ENCODE measurements around the gene FGF14. TPM values are rescaled to one million over a fixed set of nuclear protein-coding genes. Genes with fewer than 3 reads are reported as not detected.

Gene FGF14
- total and polyA plus RNA-seq, 2 donors (not counting 3 experiments of a cell fraction or from before 2014, with no cell fraction given), result not detected

- no peak for FAIRE-seq
- intact Hi-C loops (cut with micrococcal nuclease), result no loop called here
Measured at GRCh38 chr13:101845245-101846020, 556.4 kb downstream of the FGF14 start.

More at GRCh38 chr13:101845245-101846020, 556.4 kb downstream of the FGF14 start:
- TF ChIP-seq FOS (IDR thresholded peaks at IDR 0.05; ENCODE audit: borderline replicate concordance, insufficient read depth, low read length) (no peak), JUN (IDR thresholded peaks at IDR 0.05; ENCODE audit: borderline replicate concordance, insufficient read depth, insufficient read length, low read depth) (no peak), GATA2 (IDR thresholded peaks at IDR 0.05; ENCODE audit: insufficient read depth, insufficient read length, low read depth, low read length) (no peak), POLR2A (IDR thresholded peaks at IDR 0.05; ENCODE audit: low read depth, low read length) (no peak), EZH2 (IDR thresholded peaks at IDR 0.05; ENCODE audit: borderline replicate concordance, low read depth, low read length, severe bottlenecking) (no peak), MYC (IDR thresholded peaks at IDR 0.05; ENCODE audit: low read depth, low read length) (no peak), POLR2AphosphoS5 (IDR thresholded peaks at IDR 0.05; ENCODE audit: insufficient read depth, low read depth, low read length) (no peak), MAX (IDR thresholded peaks at IDR 0.05; ENCODE audit: insufficient read depth, insufficient read length) (no peak), CTCF (IDR thresholded peaks at IDR 0.05; ENCODE audit: extremely low read depth in 1 of 2, insufficient read depth in 1 of 2, low read depth in 1 of 2, low read length in 2 of 2) (no peak)
- ChIA-PET CTCF (no interaction called here), POLR2A (no interaction called here)
- H3K4me2 ChIP-seq (ENCODE audit: insufficient read depth, low read length), result no peak overlapping the region
- H3K9me1 ChIP-seq (replicated peaks; ENCODE audit: control insufficient read depth, extremely low read depth, insufficient read depth, low read length), result no peaks in the 10 kb centered on the region
- no peak overlapping the region for H2AFZ ChIP-seq (ENCODE audit: low read depth, low read length)
- dilution Hi-C loops (cut with MboI; ENCODE audit: extremely low pct_ligation_motif_present, low sequenced_read_pairs), result no loop called here
- no peaks in the 10 kb centered on the region for H3K27me3 ChIP-seq (ENCODE audit: control insufficient read depth in 2 of 2, insufficient read depth in 2 of 2, low read length in 2 of 2)
- no peaks in the 10 kb centered on the region for H3K79me2 ChIP-seq (ENCODE audit: control insufficient read depth, insufficient read depth, low read length)
- no peaks in the 10 kb centered on the region for H3K36me3 ChIP-seq (ENCODE audit: control insufficient read depth in 2 of 2, extremely low read depth in 1 of 2, insufficient read depth in 2 of 2, low read length in 2 of 2)
- no peaks in the 10 kb centered on the region for H4K20me1 ChIP-seq (replicated peaks; ENCODE audit: control insufficient read depth, extremely low read depth, insufficient read depth, low read length)
- no peak overlapping the region for H3K4me3 ChIP-seq (replicated peaks in 1 of 3; ENCODE audit: insufficient read depth in 1 of 3, low read depth in 1 of 3, low read length in 3 of 3)
- H3K4me1 ChIP-seq (ENCODE audit: control insufficient read depth, extremely low read depth, insufficient read depth, low read length), result no peaks in the 10 kb centered on the region
- no peak overlapping the region for H3K27ac ChIP-seq (ENCODE audit: insufficient read depth, low read depth, low read length)
- no TSS peak for BruUV-seq (replicated peaks)
- H3K9me3 ChIP-seq (replicated peaks; ENCODE audit: control insufficient read depth, insufficient read depth, low read length), result no peaks in the 10 kb centered on the region
- no peak for DNase-seq (ENCODE audit: low read depth, low spot score)
- H3K9ac ChIP-seq (replicated peaks; ENCODE audit: extremely low read depth, insufficient read depth, low read length), result no peak overlapping the region
